Activated CD8-positive, alpha-beta memory T cell treated with anti-CD3 and anti-CD28 coated beads, Interleukin-2, amount 50 U/mL, for 24 hours (primary cell): ENCODE data around the gene RRP15.

Source experiments
- DNase-seq: peaks from one replicate; pipeline ENCODE4 v3.0.0-alpha.2; 2020; ENCODE audit errors: extremely low read depth

RRP15 gene

DNA sequence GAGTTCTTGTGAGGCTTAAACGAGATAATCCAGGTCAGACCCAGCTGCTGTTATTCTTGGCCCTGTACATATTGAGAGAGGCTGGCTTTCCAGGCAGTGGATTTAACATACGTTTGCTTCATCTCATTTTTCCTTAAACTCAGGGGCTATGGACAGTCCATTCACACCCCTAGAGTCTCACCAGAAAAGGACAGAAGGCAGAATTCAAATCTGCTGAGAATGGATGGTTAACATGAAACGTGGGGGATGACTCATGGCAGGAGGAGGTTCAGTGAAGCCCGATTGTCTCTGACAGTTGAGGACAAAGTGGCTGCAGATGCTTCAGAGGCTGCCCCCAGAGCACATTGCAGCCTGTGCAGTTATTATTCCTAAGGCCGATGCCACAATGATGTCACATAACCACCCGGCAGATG, 99.5 kb downstream of the RRP15 start:
- no peak for DNase-seq
